Activated CD4-positive, alpha-beta T cell treated with anti-CD3 and anti-CD28 coated beads for 36 hours (primary cell): ENCODE measurements around the gene SMG1. TPM values are rescaled to one million over a fixed set of nuclear protein-coding genes. Genes with fewer than 3 reads are reported as not detected.
"Not testable (repeated sequence)": the region's sequence is repeated elsewhere in the genome, so short reads cannot be mapped to it uniquely, and the experiment has no call there.

ENCODE experiments used
- ATAC-seq: fragments of 200-7000 bp; cut with Tn5 transposase; one replicate; pipeline ENCODE4 v1.10.0; 2021; ENCODE audit warnings: mild to moderate bottlenecking, moderate library complexity
- CTCF ChIA-PET: fragments of 350-600 bp; sonication (Branson Sonifier 250); formaldehyde crosslinking; loops from one replicate; lab custom pipeline; 2021; ENCODE audit warnings: antibody characterized with exemption; lab: Charles Lee
- POLR2A ChIA-PET: fragments of 350-600 bp; sonication (Branson Sonifier 250); formaldehyde crosslinking; loops from one replicate; lab custom pipeline; 2021; ENCODE audit warnings: antibody characterized with exemption, inconsistent platforms; lab: Charles Lee
- DNase-seq: peaks from one replicate; pipeline ENCODE4 v3.0.0-alpha.2; 2020
- H3K27ac Mint-ChIP-seq: one replicate; pipeline ENCODE4 v1.8.0; 2021; ENCODE audit warnings: mixed read lengths
- H3K27me3 Mint-ChIP-seq: one replicate; pipeline ENCODE4 v1.8.0; 2021; ENCODE audit warnings: mixed read lengths
- H3K36me3 Mint-ChIP-seq: one replicate; pipeline ENCODE4 v1.8.0; 2021; ENCODE audit warnings: low read depth, mixed read lengths
- H3K4me1 Mint-ChIP-seq: one replicate; pipeline ENCODE4 v1.8.0; 2021; ENCODE audit warnings: mixed read lengths
- H3K4me3 Mint-ChIP-seq: one replicate; pipeline ENCODE4 v1.8.0; 2021; ENCODE audit warnings: mild to moderate bottlenecking, moderate library complexity, mixed read lengths
- H3K9me3 Mint-ChIP-seq: one replicate; pipeline ENCODE4 v1.8.0; 2021; ENCODE audit warnings: low read depth, mixed read lengths
- intact Hi-C, 2 experiments: fragments of 100-400 bp; cut with DNase I in 1 of 2; cut with micrococcal nuclease in 1 of 2; formaldehyde crosslinking; loops; one replicate each; pipeline versions ENCODE4 v1.14.2 to v1.15.1; 2022 to 2024; cut with DNase I, micrococcal nuclease
- total RNA-seq, 2 experiments: library from RNA; stranded (reverse); gene quantifications; one replicate each; pipeline ENCODE4 v1.2.3, GENCODE V29; 2021

The SMG1 gene
- 100 to 1,000 TPM in 1 of 2 experiments, 10 to 100 TPM in 1; 82.2 to 101 TPM for total RNA-seq

DNA sequence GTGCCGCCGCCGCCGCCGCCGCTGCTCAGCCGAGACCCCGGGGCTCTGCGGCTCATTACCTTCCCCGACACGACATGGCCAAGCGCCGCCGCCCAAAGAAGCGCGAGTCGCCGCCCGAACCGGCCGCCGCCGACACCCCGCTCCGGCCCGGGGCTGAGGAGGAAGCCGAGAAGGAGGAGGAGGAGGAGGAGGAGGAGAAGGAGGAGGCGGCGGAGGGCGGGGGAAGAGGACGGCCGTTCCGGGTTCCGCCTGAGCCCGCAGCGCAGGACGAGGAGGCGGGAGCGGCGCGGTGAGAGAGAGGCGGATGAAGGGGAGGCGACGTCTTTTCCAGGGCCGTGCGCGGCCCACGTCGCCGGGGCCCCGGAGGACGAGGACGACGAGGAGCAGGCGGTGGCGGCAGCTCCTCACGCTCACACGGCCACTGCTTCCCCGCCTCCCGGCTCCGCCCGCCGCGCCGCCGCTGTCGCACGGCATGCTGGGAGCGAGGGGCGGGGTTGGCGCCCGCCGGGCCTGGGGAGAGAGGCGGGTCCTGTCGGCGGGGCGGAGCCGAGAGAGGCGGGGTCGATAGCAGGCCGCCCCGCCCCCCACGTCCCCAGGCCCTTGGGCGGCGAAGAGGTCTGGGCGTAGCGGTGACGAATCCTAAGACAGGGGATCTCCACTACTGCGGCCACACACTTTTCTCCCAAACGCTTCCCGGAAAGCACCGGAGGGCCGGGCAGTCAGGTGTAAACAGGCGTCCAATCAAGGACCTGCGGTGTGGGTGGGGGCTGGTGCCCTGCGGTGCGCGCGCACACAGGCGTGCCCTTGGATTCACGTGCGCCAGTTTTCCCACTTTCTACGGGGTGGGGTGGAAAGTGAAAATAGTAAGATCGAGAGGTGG is at the start of gene SMG1:
TSS of gene SMG1 (minus strand) at position 423 of the 880 bp plus-strand sequence. CDS start at position 56, 367 bp downstream.
- ChIA-PET POLR2A (interaction anchor here (1.0 to 1.8 kb wide), 3 partner anchors 125 to 629 kb away, joined by 3 to 6 read pairs (median 3); partner anchors contain the start of genes RPS15A and VPS35L), CTCF (interaction anchor here (0.7 kb wide), 1 partner anchor 30 kb away, joined by 4 read pairs; no protein-coding TSS in a partner anchor)
- ATAC-seq (peak; percentile 88), DNase-seq (peak; percentile 98)
- not testable (repeated sequence) for H3K9me3 Mint-ChIP-seq, H3K27me3 Mint-ChIP-seq
- Mint-ChIP-seq H3K36me3 (peaks cover 19% of the 10 kb centered on the region), H3K4me3 (peak within 1 kb of the TSS; percentile 91), H3K27ac (peak within 1 kb of the TSS; percentile 98), H3K4me1 (peaks cover 28% of the 10 kb centered on the region)
- intact Hi-C loops, result loop anchor here (1.0 to 5.0 kb wide), 6 partner anchors 20 to 791 kb away; partner anchors contain the start of genes ARL6IP1 (in 2 of the 2), COQ7 (in 2 of the 2), RPS15A (in 2 of the 2) and CCP110 (in 1 of the 2)

DNA sequence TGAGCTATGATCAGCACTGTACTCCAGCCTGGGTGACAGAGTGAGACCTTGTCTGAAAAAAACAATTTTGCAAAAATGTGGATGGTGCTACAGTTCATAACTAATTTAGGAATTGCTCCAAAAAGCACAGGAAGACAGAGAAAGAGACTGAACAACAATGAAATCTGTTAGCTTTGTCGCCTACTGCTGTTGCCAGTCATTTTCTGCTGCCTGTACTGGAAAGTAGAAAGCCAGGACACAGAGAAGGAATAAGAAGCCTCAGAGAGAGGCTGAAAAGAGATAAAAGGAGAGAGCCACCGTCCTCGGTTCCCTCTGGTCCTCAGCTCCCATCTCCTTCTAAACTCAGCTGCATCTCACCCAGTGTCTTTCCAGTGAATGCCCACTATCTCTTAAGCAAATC is 48.9 kb upstream of the SMG1 start:
- Mint-ChIP-seq H3K4me3 (no peak overlapping the region), H3K4me1 (no peaks in the 10 kb centered on the region), H3K9me3 (no peaks in the 10 kb centered on the region), H3K27me3 (peaks cover 14% of the 10 kb centered on the region), H3K36me3 (no peaks in the 10 kb centered on the region), H3K27ac (no peak overlapping the region)
- ATAC-seq (no peak), DNase-seq (no peak)
- POLR2A ChIA-PET, result no interaction called here
- intact Hi-C loops, result no loop called here
- CTCF ChIA-PET, result no interaction called here

DNA sequence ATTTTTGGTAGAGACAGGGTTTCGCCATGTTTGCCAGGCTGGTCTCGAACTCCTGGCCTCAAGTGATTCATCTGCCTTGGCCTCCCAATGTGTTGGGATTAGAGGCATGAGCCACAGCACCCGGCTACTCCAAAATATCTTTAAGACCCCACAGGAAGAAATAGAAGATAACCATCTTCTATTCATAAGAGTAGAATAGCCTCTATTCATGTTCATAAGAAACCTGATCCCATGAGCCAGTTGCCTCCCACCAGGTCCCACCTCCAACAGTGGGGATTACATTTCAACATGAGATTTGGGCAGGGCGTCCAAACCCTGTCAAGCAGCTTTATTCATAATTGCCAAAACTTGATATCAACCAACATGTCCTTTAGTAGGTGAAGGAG is 43.6 kb upstream of the SMG1 start:
- no peaks in the 10 kb centered on the region for H3K9me3 Mint-ChIP-seq
- H3K4me3 Mint-ChIP-seq, result no peak overlapping the region
- DNase-seq (no peak), ATAC-seq (no peak)
- peaks cover 6% of the 10 kb centered on the region for H3K4me1 Mint-ChIP-seq
- no peaks in the 10 kb centered on the region for H3K36me3 Mint-ChIP-seq
- no peaks in the 10 kb centered on the region for H3K27me3 Mint-ChIP-seq
- intact Hi-C loops, result loop anchor here (1.0 to 10.0 kb wide), 3 partner anchors 23 to 169 kb away; partner anchors contain the start of gene ARL6IP1 (in 2 of the 2)
- ChIA-PET CTCF (interaction anchor here (0.5 to 1.1 kb wide), 6 partner anchors 12 to 186 kb away, joined by 3 to 7 read pairs (median 3); no protein-coding TSS in a partner anchor), POLR2A (no interaction called here)
- no peak overlapping the region for H3K27ac Mint-ChIP-seq

DNA sequence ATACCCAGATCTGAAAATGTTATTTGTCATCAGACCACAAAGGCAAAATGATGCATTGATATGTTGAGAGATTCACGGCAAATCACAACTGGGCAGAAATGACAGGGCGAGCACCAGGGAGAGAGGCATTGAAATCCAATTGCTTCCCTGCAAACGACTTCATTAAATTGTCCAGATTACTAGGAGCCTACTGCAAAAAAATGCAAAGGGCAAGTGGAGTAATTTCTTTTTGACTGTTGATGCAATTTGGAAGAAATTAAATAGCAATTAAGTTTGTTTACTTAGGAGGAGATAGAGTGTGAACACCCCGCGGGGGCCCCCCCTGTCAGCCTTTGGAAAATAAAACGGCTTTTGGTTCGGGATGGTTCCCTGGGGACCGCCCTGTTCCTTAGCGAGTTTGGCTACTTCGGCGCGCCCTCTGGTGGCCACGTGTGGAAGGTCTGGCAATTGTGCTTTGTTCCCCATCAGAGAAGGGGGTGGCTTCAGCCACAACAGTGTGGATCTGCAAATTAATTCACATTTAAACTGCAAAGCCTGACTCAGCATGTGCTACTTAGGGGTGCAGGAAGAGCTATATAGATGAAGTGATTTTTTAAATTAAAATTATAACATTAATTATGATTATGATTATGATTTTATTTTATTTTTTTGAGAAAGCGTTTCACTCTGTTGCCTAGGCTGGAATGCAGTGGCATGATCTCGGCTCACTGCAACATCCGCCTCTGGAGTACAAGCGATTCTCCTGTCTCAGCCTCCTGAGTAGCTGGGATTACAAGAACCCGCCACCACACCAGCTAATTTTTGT is 43.0 kb upstream of the SMG1 start:
- H3K27ac Mint-ChIP-seq, result peak overlapping the region; percentile 16
- CTCF ChIA-PET, result interaction anchor here (0.5 to 1.1 kb wide), 6 partner anchors 12 to 186 kb away, joined by 3 to 7 read pairs (median 3); no protein-coding TSS in a partner anchor
- intact Hi-C loops, result loop anchor here (1.0 to 10.0 kb wide), 3 partner anchors 22 to 168 kb away; partner anchors contain the start of gene ARL6IP1 (in 2 of the 2)

DNA sequence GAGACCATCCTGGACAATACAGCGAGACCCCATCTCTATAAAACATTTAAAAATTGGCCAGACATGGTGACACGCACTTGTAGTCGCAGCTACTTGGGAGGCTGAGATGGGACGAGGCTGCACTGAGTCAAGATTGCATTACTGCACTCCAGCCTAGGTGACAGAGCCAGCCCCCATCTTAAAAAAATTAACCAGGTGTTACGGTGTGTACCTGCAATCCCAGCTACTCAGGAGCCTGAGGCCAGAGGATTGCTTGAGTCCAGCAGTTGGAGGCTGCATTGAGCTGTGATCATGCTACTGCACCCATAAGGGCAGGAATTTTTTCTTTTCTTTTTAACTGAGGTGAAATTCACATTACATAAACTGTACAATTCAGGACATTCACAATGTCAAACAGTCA is 40.6 kb upstream of the SMG1 start:
- no peak overlapping the region for H3K27ac Mint-ChIP-seq
- H3K9me3 Mint-ChIP-seq, result no peaks in the 10 kb centered on the region
- H3K27me3 Mint-ChIP-seq, result no peaks in the 10 kb centered on the region
- peaks cover 6% of the 10 kb centered on the region for H3K4me1 Mint-ChIP-seq
- CTCF ChIA-PET, result no interaction called here
- H3K36me3 Mint-ChIP-seq, result no peaks in the 10 kb centered on the region
- ATAC-seq, result no peak
- POLR2A ChIA-PET, result no interaction called here
- intact Hi-C loops, result loop anchor here in 1 of 2 experiments (10.0 kb wide), 1 partner anchor 132 kb away; no protein-coding TSS in a partner anchor
- H3K4me3 Mint-ChIP-seq, result no peak overlapping the region
- no peak for DNase-seq

More for the DNA sequence above, 43.0 kb upstream of the SMG1 start:
- H3K4me1 Mint-ChIP-seq, result peaks cover 6% of the 10 kb centered on the region
- H3K27me3 Mint-ChIP-seq, result no peaks in the 10 kb centered on the region
- POLR2A ChIA-PET, result interaction anchor here (0.6 kb wide), 1 partner anchor 11 kb away, joined by 3 read pairs; no protein-coding TSS in a partner anchor
- H3K36me3 Mint-ChIP-seq, result no peaks in the 10 kb centered on the region
- DNase-seq (peak; percentile 89), ATAC-seq (peak; percentile 94)
- no peak overlapping the region for H3K4me3 Mint-ChIP-seq
- no peaks in the 10 kb centered on the region for H3K9me3 Mint-ChIP-seq

DNA sequence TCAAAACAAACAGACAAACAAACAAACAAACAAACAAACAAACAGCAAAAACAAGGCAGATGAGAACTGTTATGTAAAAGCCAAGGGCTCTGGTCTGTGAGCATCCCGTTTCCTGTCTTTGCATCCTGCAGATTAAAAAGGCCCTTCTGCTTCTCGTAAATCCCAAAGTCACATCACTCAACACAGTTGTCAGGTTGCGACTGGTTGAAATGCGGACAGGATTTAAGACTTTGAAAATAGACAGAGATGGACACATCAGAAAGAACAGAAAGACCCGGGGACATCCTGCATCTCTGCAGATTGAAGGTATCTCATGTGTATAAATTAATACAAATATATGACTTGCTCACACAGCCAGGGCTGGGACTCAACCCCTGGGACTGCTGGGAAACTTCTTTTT is 39.3 kb upstream of the SMG1 start:
- Mint-ChIP-seq H3K4me3 (no peak overlapping the region), H3K9me3 (no peaks in the 10 kb centered on the region), H3K36me3 (no peaks in the 10 kb centered on the region), H3K4me1 (peaks cover 6% of the 10 kb centered on the region), H3K27me3 (no peaks in the 10 kb centered on the region), H3K27ac (no peak overlapping the region)
- DNase-seq (no peak), ATAC-seq (no peak)
- POLR2A ChIA-PET, result no interaction called here
- CTCF ChIA-PET, result interaction anchor here (0.7 kb wide), 1 partner anchor 13 kb away, joined by 3 read pairs; no protein-coding TSS in a partner anchor
- intact Hi-C loops, result loop anchor here in 1 of 2 experiments (10.0 kb wide), 1 partner anchor 131 kb away; no protein-coding TSS in a partner anchor

DNA sequence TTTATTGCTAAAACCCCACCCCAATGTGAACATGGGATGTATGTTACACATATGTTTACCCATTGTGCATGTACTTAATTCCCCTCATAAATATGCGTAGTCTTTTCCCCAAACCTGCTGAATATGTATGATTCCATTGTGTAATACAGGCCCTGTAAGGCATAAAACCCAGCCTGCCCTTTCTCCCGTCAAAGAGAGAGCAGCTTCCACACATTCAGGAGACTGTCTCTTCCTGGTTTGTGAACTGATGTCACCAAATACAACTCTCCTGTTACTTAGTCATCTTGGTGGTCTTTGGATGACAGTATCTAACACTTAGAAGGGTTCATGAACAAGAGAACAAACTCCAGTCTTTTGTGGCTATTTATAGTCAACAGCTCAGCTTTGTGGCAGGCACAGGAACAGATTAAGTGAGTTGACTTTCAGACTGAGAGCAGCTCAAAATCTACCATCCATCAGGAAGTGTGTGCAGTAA is 32.9 kb upstream of the SMG1 start:
- Mint-ChIP-seq H3K4me3 (no peak overlapping the region), H3K4me1 (peaks cover 7% of the 10 kb centered on the region), H3K27me3 (peaks cover 2% of the 10 kb centered on the region), H3K9me3 (no peaks in the 10 kb centered on the region), H3K36me3 (no peaks in the 10 kb centered on the region), H3K27ac (no peak overlapping the region)
- ATAC-seq (peak; percentile 16), DNase-seq (no peak)
- ChIA-PET CTCF (interaction anchor here (1.0 kb wide), 1 partner anchor 543 kb away, joined by 3 read pairs; no protein-coding TSS in a partner anchor), POLR2A (interaction anchor here (0.6 kb wide), 1 partner anchor 10 kb away, joined by 3 read pairs; no protein-coding TSS in a partner anchor)
- intact Hi-C loops, result no loop called here

DNA sequence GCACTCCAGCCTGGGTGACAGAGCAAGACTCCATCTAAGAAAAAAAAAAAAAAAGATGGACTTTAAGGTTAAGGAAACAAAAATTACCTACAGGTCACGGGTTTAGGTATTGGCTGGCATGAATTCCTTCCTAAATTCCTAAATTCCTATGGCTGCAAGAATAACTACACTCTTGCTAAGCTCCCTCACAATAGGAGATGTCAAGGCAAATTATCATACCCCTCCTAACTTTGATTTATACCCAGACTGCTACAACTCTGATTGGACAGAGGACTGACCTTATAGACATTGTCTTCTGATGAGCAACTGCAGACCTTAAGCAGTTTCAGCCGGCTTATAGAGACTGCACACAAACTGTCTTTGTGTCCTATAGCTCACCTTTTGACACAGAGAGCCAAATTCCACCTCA is 32.4 kb upstream of the SMG1 start:
- ChIA-PET POLR2A (interaction anchor here (0.6 kb wide), 1 partner anchor 10 kb away, joined by 3 read pairs; no protein-coding TSS in a partner anchor), CTCF (interaction anchor here (1.0 kb wide), 1 partner anchor 544 kb away, joined by 3 read pairs; no protein-coding TSS in a partner anchor)
- Mint-ChIP-seq H3K4me3 (no peak overlapping the region), H3K9me3 (no peaks in the 10 kb centered on the region), H3K4me1 (peaks cover 7% of the 10 kb centered on the region), H3K36me3 (no peaks in the 10 kb centered on the region), H3K27me3 (peaks cover 2% of the 10 kb centered on the region), H3K27ac (no peak overlapping the region)
- ATAC-seq (no peak), DNase-seq (no peak)
- intact Hi-C loops, result no loop called here

DNA sequence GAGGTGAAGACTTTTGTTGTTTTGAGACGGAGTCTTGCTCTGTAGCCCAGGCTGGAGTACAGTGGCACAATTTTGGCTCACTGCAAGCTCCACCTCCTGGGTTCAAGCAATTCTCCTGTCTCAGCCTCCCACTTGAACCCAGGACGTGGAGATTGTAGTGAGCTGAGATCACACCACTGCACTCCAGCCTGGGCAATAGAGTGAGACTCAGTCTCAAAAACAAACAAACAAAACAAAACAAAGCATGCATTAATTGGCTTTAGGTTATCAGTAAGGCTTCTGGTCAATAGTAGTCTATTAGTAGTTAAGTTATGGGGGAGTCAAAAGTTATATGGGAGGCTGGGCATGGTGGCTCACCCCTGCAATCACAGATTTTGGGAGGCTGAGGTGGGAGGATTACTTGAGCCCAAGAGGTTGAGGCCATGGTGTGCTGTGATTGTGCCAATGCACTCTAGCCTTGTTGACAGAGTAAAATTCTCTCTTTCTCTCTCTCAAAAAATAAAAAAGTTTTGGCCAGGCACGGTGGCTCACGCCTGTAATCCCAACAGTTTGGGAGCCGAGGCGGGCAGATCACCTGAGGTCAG is 30.5 kb upstream of the SMG1 start:
- DNase-seq, POLR2A ChIA-PET, H3K4me1 Mint-ChIP-seq, ATAC-seq, H3K36me3 Mint-ChIP-seq, H3K9me3 Mint-ChIP-seq, H3K27me3 Mint-ChIP-seq, intact Hi-C loops: not testable (repeated sequence)
- Mint-ChIP-seq H3K27ac (peak overlapping the region; percentile 76), H3K4me3 (peak overlapping the region; percentile 56)
- CTCF ChIA-PET, result interaction anchor here (0.9 kb wide), 1 partner anchor 31 kb away, joined by 4 read pairs; no protein-coding TSS in a partner anchor

DNA sequence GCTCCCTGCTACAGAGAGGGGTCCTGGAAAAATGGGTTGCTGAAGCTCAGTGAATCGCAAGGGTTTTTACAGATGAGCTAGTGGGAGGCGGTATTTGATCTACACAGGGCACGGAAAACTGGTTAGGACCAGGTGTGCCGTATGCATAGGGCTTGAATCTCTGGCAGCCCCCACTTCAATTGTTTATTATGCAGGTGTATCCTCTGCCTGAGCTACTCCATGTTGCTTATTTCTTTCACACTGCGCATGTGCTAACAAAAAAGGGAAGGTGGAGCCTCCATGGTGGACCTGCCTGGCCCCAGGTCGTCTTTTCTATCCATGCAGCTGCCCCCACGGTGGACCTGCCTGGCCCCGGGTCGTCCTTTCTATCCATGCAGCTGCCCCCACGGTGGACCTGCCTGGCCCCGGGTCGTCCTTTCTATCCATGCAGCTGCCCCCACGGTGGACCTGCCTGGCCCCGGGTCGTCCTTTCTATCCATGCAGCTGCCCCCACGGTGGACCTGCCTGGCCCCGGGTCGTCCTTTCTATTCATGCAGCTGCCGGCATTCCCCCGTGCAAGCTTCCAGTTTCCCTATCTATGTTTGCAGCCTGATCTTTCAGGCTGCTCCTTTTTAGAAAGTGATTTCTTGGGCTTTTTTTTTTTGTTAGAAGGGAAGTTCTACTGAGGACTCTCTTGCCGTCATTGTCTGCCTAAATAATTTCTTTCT is 29.8 kb upstream of the SMG1 start:
- CTCF ChIA-PET, result interaction anchor here (0.7 to 0.9 kb wide), 2 partner anchors 31 to 156 kb away, joined by 4 read pairs; no protein-coding TSS in a partner anchor
- intact Hi-C loops, H3K36me3 Mint-ChIP-seq, POLR2A ChIA-PET, H3K9me3 Mint-ChIP-seq, H3K27me3 Mint-ChIP-seq, H3K4me1 Mint-ChIP-seq: not testable (repeated sequence)
- peak; percentile 71 for ATAC-seq
- Mint-ChIP-seq H3K4me3 (peak overlapping the region; percentile 56), H3K27ac (peak overlapping the region; percentile 76)
- peak; percentile 18 for DNase-seq
